Neural progenitor cell (in vitro differentiated cells): ENCODE data around the gene NOS1AP. TPM values are rescaled to one million over a fixed set of nuclear protein-coding genes. Genes with fewer than 3 reads are reported as not detected.

Experiments used
- DNase-seq: peaks from one replicate; pipeline ENCODE4 v3.0.0-alpha.2; 2016; ENCODE audit warnings: low spot score
- H2AFZ ChIP-seq: fragments of 200-600 bp; sonication (generic); replicated peaks from 2 replicates; pipeline ENCODE4 v1.6.1; 2016; ENCODE audit warnings: antibody characterized with exemption
- H3F3A ChIP-seq: fragments of 200-600 bp; sonication (generic); 2 replicates; pipeline ENCODE4 v1.6.1; 2016; ENCODE audit warnings: antibody characterized with exemption, low read depth
- H3K27ac ChIP-seq: fragments of 200-600 bp; sonication (generic); 2 replicates; pipeline ENCODE4 v1.5.1; 2016; ENCODE audit warnings: mild to moderate bottlenecking
- H3K27me3 ChIP-seq: fragments of 200-600 bp; sonication (generic); 2 replicates; pipeline ENCODE4 v1.6.1; 2016; ENCODE audit warnings: mild to moderate bottlenecking, moderate library complexity
- H3K36me3 ChIP-seq: fragments of 200-600 bp; sonication (generic); 2 replicates; pipeline ENCODE4 v1.5.1; 2016
- H3K4me1 ChIP-seq: fragments of 200-600 bp; sonication (generic); 2 replicates; pipeline ENCODE4 v1.6.1; 2016; ENCODE audit warnings: mixed run types
- H3K4me2 ChIP-seq: fragments of 200-600 bp; sonication (generic); 2 replicates; pipeline ENCODE4 v1.6.1; 2016
- H3K4me3 ChIP-seq: fragments of 200-600 bp; sonication (generic); 2 replicates; pipeline ENCODE4 v1.5.1; 2016
- H3K79me2 ChIP-seq: fragments of 200-600 bp; sonication (generic); 2 replicates; pipeline ENCODE4 v1.6.1; 2016; ENCODE audit warnings: low read depth
- H3K9ac ChIP-seq: fragments of 200-600 bp; sonication (generic); 2 replicates; pipeline ENCODE4 v1.6.1; 2016
- H3K9me3 ChIP-seq: fragments of 200-600 bp; sonication (generic); 2 replicates; pipeline ENCODE4 v1.5.1; 2016; ENCODE audit warnings: low read depth
- H4K20me1 ChIP-seq: fragments of 200-600 bp; sonication (generic); 2 replicates; pipeline ENCODE4 v1.6.1; 2016; ENCODE audit warnings: low read depth
- H3K27ac Mint-ChIP-seq: 3 replicates; pipeline ENCODE4 v1.8.0; 2021; ENCODE audit warnings: mixed read lengths
- H3K27me3 Mint-ChIP-seq: 2 replicates; pipeline ENCODE4 v1.8.0; 2022; ENCODE audit warnings: low read depth, mild to moderate bottlenecking, inconsistent platforms, moderate library complexity, mixed read lengths; ENCODE audit not compliant: insufficient read depth
- H3K36me3 Mint-ChIP-seq: 3 replicates; pipeline ENCODE4 v1.8.0; 2021; ENCODE audit warnings: mixed read lengths
- H3K4me1 Mint-ChIP-seq: 3 replicates; pipeline ENCODE4 v1.8.0; 2021; ENCODE audit warnings: mixed read lengths
- H3K4me3 Mint-ChIP-seq: 3 replicates; pipeline ENCODE4 v1.8.0; 2021; ENCODE audit warnings: mild to moderate bottlenecking, moderate library complexity, mixed read lengths
- H3K9me3 Mint-ChIP-seq: 3 replicates; pipeline ENCODE4 v1.8.0; 2020; ENCODE audit warnings: mixed read lengths
- CTCF ChIP-seq: fragments of 200-600 bp; sonication (generic); IDR thresholded peaks from 2 replicates; pipeline ENCODE4 v1.5.1; 2017; ENCODE audit warnings: antibody characterized with exemption, mild to moderate bottlenecking
- EZH2 ChIP-seq: fragments of 200-600 bp; sonication (generic); IDR thresholded peaks from 2 replicates; pipeline ENCODE4 v1.6.1; 2017; ENCODE audit warnings: antibody characterized with exemption, mild to moderate bottlenecking, moderate library complexity
- EZH2phosphoT487 ChIP-seq: fragments of 200-600 bp; sonication (generic); IDR thresholded peaks from 2 replicates; pipeline ENCODE4 v1.6.1; 2017; ENCODE audit warnings: antibody characterized with exemption
- total RNA-seq: library from RNA; depleted of rRNA; stranded (reverse); fragments of >200 nt; gene quantifications from 2 replicates; pipeline ENCODE4 v1.2.3, GENCODE V29; 2015; ENCODE audit warnings: low replicate concordance

NOS1AP gene
- total RNA-seq, 1 donor from 2014 or later, result 2.4 TPM

- peaks cover 4% of the 10 kb centered on the region for H3K27me3 Mint-ChIP-seq
- H2AFZ ChIP-seq, result no peak overlapping the region
- H3K4me3 ChIP-seq, result no peak overlapping the region
- no peak for TF ChIP-seq EZH2phosphoT487
- H3K9me3 Mint-ChIP-seq, result peaks cover 10% of the 10 kb centered on the region
- H3K27ac Mint-ChIP-seq, result no peak overlapping the region
- peaks cover 38% of the 10 kb centered on the region for H3K79me2 ChIP-seq
- H3K4me1 ChIP-seq, result peaks cover 9% of the 10 kb centered on the region
- peaks cover 19% of the 10 kb centered on the region for H3F3A ChIP-seq
- no peak overlapping the region for H3K27ac ChIP-seq
- H3K9ac ChIP-seq, result no peak overlapping the region
- H3K4me3 Mint-ChIP-seq, result no peak overlapping the region
- H3K4me2 ChIP-seq, result no peak overlapping the region
- H3K36me3 Mint-ChIP-seq, result peaks cover 18% of the 10 kb centered on the region
- H3K27me3 ChIP-seq, result no peaks in the 10 kb centered on the region
- DNase-seq, result no peak
- peaks cover 30% of the 10 kb centered on the region for H4K20me1 ChIP-seq
- H3K36me3 ChIP-seq, result no peaks in the 10 kb centered on the region
- peaks cover 26% of the 10 kb centered on the region for H3K4me1 Mint-ChIP-seq
- H3K9me3 ChIP-seq, result no peaks in the 10 kb centered on the region
Observed at GRCh38 chr1:162094723-162095122, 25.2 kb downstream of the NOS1AP start.

GRCh38 chr1:162107911-162108310 is 38.4 kb downstream of the NOS1AP start:
- Histone ChIP-seq H4K20me1 (peaks cover 8% of the 10 kb centered on the region), H3K36me3 (no peaks in the 10 kb centered on the region), H2AFZ (no peak overlapping the region), H3K27ac (no peak overlapping the region), H3K27me3 (no peaks in the 10 kb centered on the region), H3K4me2 (no peak overlapping the region), H3K9ac (no peak overlapping the region), H3K4me3 (no peak overlapping the region), H3F3A (no peaks in the 10 kb centered on the region), H3K79me2 (peaks cover 14% of the 10 kb centered on the region), H3K4me1 (peaks cover 10% of the 10 kb centered on the region), H3K9me3 (peaks cover 3% of the 10 kb centered on the region)
- H3K9me3 Mint-ChIP-seq, result peaks cover 44% of the 10 kb centered on the region
- DNase-seq, result no peak
- no peak overlapping the region for H3K4me3 Mint-ChIP-seq
- peaks cover 56% of the 10 kb centered on the region for H3K36me3 Mint-ChIP-seq
- peaks cover 2% of the 10 kb centered on the region for H3K27me3 Mint-ChIP-seq
- no peak overlapping the region for H3K27ac Mint-ChIP-seq
- peaks cover 10% of the 10 kb centered on the region for H3K4me1 Mint-ChIP-seq
- TF ChIP-seq EZH2phosphoT487 (no peak), EZH2 (no peak), CTCF (no peak)

GRCh38 chr1:162108426-162108825 is 38.9 kb downstream of the NOS1AP start:
- peaks cover 10% of the 10 kb centered on the region for H3K4me1 Mint-ChIP-seq
- H3K36me3 Mint-ChIP-seq, result peaks cover 53% of the 10 kb centered on the region
- no peak for TF ChIP-seq EZH2phosphoT487
- TF ChIP-seq CTCF, result no peak
- no peak for TF ChIP-seq EZH2
- Histone ChIP-seq H3K79me2 (peaks cover 8% of the 10 kb centered on the region), H3K27ac (no peak overlapping the region), H2AFZ (no peak overlapping the region), H3K27me3 (no peaks in the 10 kb centered on the region), H3K9ac (no peak overlapping the region), H3K9me3 (no peaks in the 10 kb centered on the region), H3F3A (no peaks in the 10 kb centered on the region), H3K4me3 (no peak overlapping the region), H4K20me1 (peaks cover 8% of the 10 kb centered on the region), H3K4me2 (no peak overlapping the region), H3K36me3 (no peaks in the 10 kb centered on the region), H3K4me1 (peaks cover 15% of the 10 kb centered on the region)
- H3K27me3 Mint-ChIP-seq, result peaks cover 2% of the 10 kb centered on the region
- peaks cover 41% of the 10 kb centered on the region for H3K9me3 Mint-ChIP-seq
- H3K4me3 Mint-ChIP-seq, result no peak overlapping the region
- DNase-seq, result no peak
- no peak overlapping the region for H3K27ac Mint-ChIP-seq

GRCh38 chr1:162110910-162111309 is 41.4 kb downstream of the NOS1AP start:
- Histone ChIP-seq H2AFZ (no peak overlapping the region), H3K79me2 (peaks cover 4% of the 10 kb centered on the region), H3K27ac (no peak overlapping the region), H3F3A (no peaks in the 10 kb centered on the region), H3K27me3 (no peaks in the 10 kb centered on the region), H3K9me3 (no peaks in the 10 kb centered on the region), H3K4me1 (peaks cover 22% of the 10 kb centered on the region), H3K9ac (no peak overlapping the region), H3K4me3 (no peak overlapping the region), H3K36me3 (no peaks in the 10 kb centered on the region), H4K20me1 (peaks cover 8% of the 10 kb centered on the region), H3K4me2 (no peak overlapping the region)
- Mint-ChIP-seq H3K4me3 (no peak overlapping the region), H3K4me1 (peaks cover 18% of the 10 kb centered on the region), H3K27me3 (no peaks in the 10 kb centered on the region), H3K27ac (no peak overlapping the region), H3K9me3 (peaks cover 26% of the 10 kb centered on the region), H3K36me3 (peaks cover 45% of the 10 kb centered on the region)
- no peak for TF ChIP-seq EZH2
- TF ChIP-seq EZH2phosphoT487, result no peak
- TF ChIP-seq CTCF, result no peak
- DNase-seq, result no peak
